Memory B cell (primary cell): Measurements from ENCODE around the gene ARL10.

Experiments
- ATAC-seq: fragments of 150-1000 bp; cut with Tn5 transposase; 2 replicates; pipeline ENCODE4 v1.10.0; 2021; ENCODE audit warnings: low read depth, mild to moderate bottlenecking, moderate library complexity
- DNase-seq, 2 donors: peaks; one replicate each; pipeline ENCODE4 v3.0.0; 2022; ENCODE audit warnings: low spot score in 2 of 2
- H3K27ac Mint-ChIP-seq: one replicate; pipeline ENCODE4 v1.8.0; 2022; ENCODE audit warnings: mild to moderate bottlenecking, moderate library complexity, mixed read lengths
- H3K27me3 Mint-ChIP-seq: one replicate; pipeline ENCODE4 v1.8.0; 2022; ENCODE audit warnings: mixed read lengths
- H3K36me3 Mint-ChIP-seq: one replicate; pipeline ENCODE4 v1.8.0; 2022; ENCODE audit warnings: mild to moderate bottlenecking, mixed read lengths
- H3K4me1 Mint-ChIP-seq: one replicate; pipeline ENCODE4 v1.8.0; 2022; ENCODE audit warnings: mixed read lengths
- H3K4me3 Mint-ChIP-seq: one replicate; pipeline ENCODE4 v1.8.0; 2022; ENCODE audit warnings: mild to moderate bottlenecking, moderate library complexity, mixed read lengths
- H3K9me3 Mint-ChIP-seq: one replicate; pipeline ENCODE4 v1.8.0; 2022; ENCODE audit warnings: mixed read lengths

Gene ARL10

GRCh38 chr5:176353533-176353932 lies 11.8 kb upstream of the ARL10 start:
- no peak overlapping the region for H3K4me3 Mint-ChIP-seq
- ATAC-seq (no peak), DNase-seq (no peak)
- no peaks in the 10 kb centered on the region for H3K27me3 Mint-ChIP-seq
- H3K4me1 Mint-ChIP-seq = peaks cover 15% of the 10 kb centered on the region
- H3K9me3 Mint-ChIP-seq = no peaks in the 10 kb centered on the region
- peaks cover 40% of the 10 kb centered on the region for H3K36me3 Mint-ChIP-seq
- no peak overlapping the region for H3K27ac Mint-ChIP-seq

- Mint-ChIP-seq H3K4me3 (no peak overlapping the region), H3K4me1 (peaks cover 20% of the 10 kb centered on the region), H3K27ac (no peak overlapping the region), H3K36me3 (peaks cover 25% of the 10 kb centered on the region), H3K27me3 (no peaks in the 10 kb centered on the region), H3K9me3 (no peaks in the 10 kb centered on the region)
- no peak for ATAC-seq
- no peak for DNase-seq
Measured at GRCh38 chr5:176355400-176356178, 9.7 kb upstream of the ARL10 start.

DNA sequence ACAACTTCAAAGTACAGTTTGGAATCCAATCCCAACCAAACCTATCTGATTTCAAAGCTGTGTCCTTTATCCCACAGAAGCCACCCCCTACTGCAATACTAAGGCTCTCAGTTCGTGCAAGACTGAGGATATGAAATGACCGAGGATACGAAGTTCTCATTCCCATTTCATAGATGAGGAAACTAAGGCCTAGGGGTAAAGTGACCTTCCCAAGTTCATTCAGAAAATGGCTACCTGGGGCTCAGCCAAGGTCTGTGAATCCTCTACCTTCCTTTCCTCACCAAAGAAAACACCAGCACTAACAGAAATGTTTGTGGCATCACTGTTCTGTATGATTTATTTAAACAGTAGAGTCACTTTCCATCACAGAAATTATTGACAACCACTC lies 9.1 kb upstream of the ARL10 start:
- H3K36me3 Mint-ChIP-seq = peaks cover 24% of the 10 kb centered on the region

DNA sequence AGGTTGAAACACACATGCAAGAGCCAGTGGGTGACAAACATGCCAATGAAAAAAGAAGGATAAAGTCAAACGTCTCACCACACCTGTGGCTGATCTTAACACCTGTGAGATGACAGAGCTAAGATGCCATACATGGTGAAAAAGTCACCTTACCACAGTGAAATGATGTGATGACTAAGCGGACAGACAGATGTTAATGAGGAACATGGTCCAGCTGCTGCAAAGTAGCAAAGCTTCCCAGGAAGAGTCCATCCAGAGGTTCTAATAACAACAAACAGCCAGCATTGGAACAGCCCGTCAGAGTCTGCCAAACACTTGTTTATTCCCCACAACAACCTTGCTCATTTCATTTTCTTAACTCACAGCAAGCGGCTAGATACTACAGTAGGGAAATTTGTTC lies 5.6 kb upstream of the ARL10 start:
- Mint-ChIP-seq H3K36me3 (peaks cover 12% of the 10 kb centered on the region), H3K4me3 (peak overlapping the region; percentile 29), H3K27ac (peak overlapping the region; percentile 31), H3K4me1 (peaks cover 20% of the 10 kb centered on the region), H3K9me3 (no peaks in the 10 kb centered on the region), H3K27me3 (no peaks in the 10 kb centered on the region)
- ATAC-seq = no peak
- no peak for DNase-seq

More for the DNA sequence above, 9.1 kb upstream of the ARL10 start:
- ATAC-seq (no peak), DNase-seq (no peak)
- no peaks in the 10 kb centered on the region for H3K9me3 Mint-ChIP-seq
- no peak overlapping the region for H3K4me3 Mint-ChIP-seq
- H3K27ac Mint-ChIP-seq = no peak overlapping the region
- H3K27me3 Mint-ChIP-seq = no peaks in the 10 kb centered on the region
- peaks cover 23% of the 10 kb centered on the region for H3K4me1 Mint-ChIP-seq

DNA sequence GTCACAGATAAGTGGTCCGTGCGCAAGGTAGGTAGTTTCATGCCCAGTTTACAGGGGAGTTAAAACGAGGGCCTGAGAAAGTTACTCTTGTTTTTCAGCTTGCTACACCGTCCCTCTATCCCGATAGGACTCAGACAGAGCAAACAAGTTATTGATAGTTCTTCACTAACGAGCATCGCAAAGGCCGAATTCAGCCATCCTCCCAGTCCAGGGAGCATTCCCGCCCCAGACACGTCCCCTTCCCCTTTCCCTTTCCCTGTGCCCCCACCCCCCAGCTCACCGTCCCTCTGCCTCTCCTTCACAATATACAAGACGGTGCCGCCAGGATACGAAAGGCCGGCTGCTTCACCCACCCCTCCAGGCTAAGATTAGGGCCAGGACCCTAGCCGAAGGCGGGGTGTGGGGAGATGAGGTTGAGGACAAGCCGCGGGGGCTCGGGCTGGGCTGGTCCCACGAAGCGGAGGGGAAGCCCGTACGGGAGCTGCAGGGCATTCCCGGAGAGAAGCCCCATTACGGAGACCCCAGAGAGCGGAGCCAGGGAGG lies 4.3 kb upstream of the ARL10 start:
- DNase-seq (no peak), ATAC-seq (no peak)
- Mint-ChIP-seq H3K4me1 (peaks cover 18% of the 10 kb centered on the region), H3K36me3 (peaks cover 8% of the 10 kb centered on the region), H3K27ac (peak overlapping the region; percentile 93), H3K27me3 (no peaks in the 10 kb centered on the region), H3K9me3 (no peaks in the 10 kb centered on the region), H3K4me3 (peak overlapping the region; percentile 97)

GRCh38 chr5:176361437-176362232 lies 3.7 kb upstream of the ARL10 start, which contains the start of gene KIAA1191:
KIAA1191 (minus strand) TSS chr5:176361764; CDS start chr5:176359508, 2,256 bp downstream.
- H3K27ac Mint-ChIP-seq = peak within 1 kb of the TSS; percentile 93
- peaks cover 8% of the 10 kb centered on the region for H3K36me3 Mint-ChIP-seq
- DNase-seq = peak; percentile 85
- peaks cover 19% of the 10 kb centered on the region for H3K4me1 Mint-ChIP-seq
- peak; percentile 90 for ATAC-seq
- H3K9me3 Mint-ChIP-seq = no peaks in the 10 kb centered on the region
- H3K27me3 Mint-ChIP-seq = no peaks in the 10 kb centered on the region
- peak within 1 kb of the TSS; percentile 97 for H3K4me3 Mint-ChIP-seq

DNA sequence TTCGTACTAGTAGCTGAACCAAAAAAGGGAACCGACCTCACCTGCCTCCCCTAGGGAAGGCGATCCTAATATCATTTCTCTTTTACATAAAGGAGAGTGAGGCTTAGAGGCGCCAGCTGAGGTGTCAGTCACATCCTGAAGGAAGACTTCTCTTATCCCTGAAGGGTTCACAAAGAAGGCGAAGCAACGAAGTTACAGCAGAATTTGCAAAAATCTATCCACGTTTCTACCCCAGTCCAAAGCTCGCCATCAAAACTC lies 3.1 kb upstream of the ARL10 start:
- H3K9me3 Mint-ChIP-seq = no peaks in the 10 kb centered on the region
- H3K4me3 Mint-ChIP-seq = peak overlapping the region; percentile 97
- H3K27ac Mint-ChIP-seq = peak overlapping the region; percentile 93
- H3K27me3 Mint-ChIP-seq = no peaks in the 10 kb centered on the region
- peaks cover 8% of the 10 kb centered on the region for H3K36me3 Mint-ChIP-seq
- DNase-seq (no peak), ATAC-seq (peak; percentile 40)
- H3K4me1 Mint-ChIP-seq = peaks cover 20% of the 10 kb centered on the region

- peak overlapping the region; percentile 77 for H3K4me3 Mint-ChIP-seq
Measured at GRCh38 chr5:176364765-176365350, 429 bp upstream of the ARL10 start.

GRCh38 chr5:176366232-176366894 lies 1.1 kb downstream of the ARL10 start:
- Mint-ChIP-seq H3K36me3 (peaks cover 9% of the 10 kb centered on the region), H3K9me3 (no peaks in the 10 kb centered on the region)

More at GRCh38 chr5:176364765-176365350, 429 bp upstream of the ARL10 start:
- Mint-ChIP-seq H3K9me3 (no peaks in the 10 kb centered on the region), H3K27me3 (no peaks in the 10 kb centered on the region), H3K36me3 (peaks cover 7% of the 10 kb centered on the region), H3K4me1 (peaks cover 12% of the 10 kb centered on the region), H3K27ac (no peak overlapping the region)
- ATAC-seq (no peak), DNase-seq (no peak)

DNA sequence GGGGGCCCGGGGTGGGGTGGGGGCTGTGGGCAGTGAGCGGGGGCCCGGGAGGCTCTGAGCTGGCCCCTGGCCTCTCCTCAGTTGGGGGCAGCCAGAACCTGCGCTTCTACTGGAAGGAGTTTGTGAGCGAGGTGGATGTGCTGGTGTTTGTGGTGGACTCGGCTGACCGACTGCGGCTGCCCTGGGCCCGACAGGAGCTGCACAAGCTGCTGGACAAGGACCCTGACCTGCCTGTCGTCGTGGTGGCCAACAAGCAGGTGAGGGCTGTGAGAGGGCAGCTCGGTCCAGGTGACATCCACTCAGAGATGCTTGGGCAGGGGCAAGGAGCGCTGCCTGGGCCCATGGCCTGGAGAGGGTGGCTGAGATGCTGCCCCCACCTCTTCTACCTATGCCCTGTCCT lies 3.4 kb downstream of the ARL10 start:
- DNase-seq (no peak), ATAC-seq (no peak)
- H3K4me1 Mint-ChIP-seq = peaks cover 9% of the 10 kb centered on the region
- peaks cover 9% of the 10 kb centered on the region for H3K36me3 Mint-ChIP-seq
- H3K4me3 Mint-ChIP-seq = no peak overlapping the region
- no peak overlapping the region for H3K27ac Mint-ChIP-seq
- H3K27me3 Mint-ChIP-seq = no peaks in the 10 kb centered on the region
- no peaks in the 10 kb centered on the region for H3K9me3 Mint-ChIP-seq

More at GRCh38 chr5:176366232-176366894, 1.1 kb downstream of the ARL10 start:
- Mint-ChIP-seq H3K27ac (no peak overlapping the region), H3K4me3 (peak overlapping the region; percentile 79), H3K4me1 (peaks cover 9% of the 10 kb centered on the region), H3K27me3 (no peaks in the 10 kb centered on the region)
- ATAC-seq (no peak), DNase-seq (no peak)

DNA sequence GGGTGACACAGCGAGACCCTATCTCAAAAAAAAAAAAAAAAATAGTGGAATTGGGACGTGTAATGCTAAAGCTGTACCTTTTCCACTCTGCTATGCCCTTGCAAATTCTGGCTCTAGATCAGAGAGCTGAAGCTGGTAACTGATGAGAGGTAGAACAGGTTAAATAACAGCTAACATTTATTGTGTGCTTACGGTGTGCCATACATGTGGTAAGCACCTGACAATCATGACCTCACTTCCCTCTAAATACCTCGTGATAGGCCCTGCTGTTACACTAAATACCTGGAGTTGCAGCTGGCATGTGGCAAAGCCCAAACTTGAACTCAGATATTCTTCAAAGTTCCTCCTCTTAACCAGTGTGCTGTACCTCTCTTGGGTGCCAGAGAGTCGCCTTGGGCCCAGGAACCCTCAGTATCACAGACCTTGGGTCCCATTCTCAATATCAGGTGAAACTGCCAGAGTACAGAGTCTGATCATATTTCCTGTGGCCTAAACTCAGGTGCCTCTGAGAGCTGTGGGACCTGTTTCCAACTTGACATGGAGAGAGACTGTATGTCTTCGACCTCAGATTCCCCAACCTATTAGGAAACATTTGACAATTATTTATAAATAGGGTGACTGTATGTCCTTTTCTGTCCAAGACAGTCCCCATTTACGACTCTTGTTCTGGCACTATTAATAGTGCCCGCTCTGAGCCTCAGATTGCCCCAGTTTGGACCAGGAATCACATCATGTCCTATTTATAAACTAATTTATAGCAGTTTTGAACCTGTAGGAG lies 4.8 kb downstream of the ARL10 start:
- H3K4me1 Mint-ChIP-seq = peaks cover 9% of the 10 kb centered on the region
- no peaks in the 10 kb centered on the region for H3K27me3 Mint-ChIP-seq
- ATAC-seq (no peak), DNase-seq (no peak)
- H3K9me3 Mint-ChIP-seq = no peaks in the 10 kb centered on the region
- H3K36me3 Mint-ChIP-seq = peaks cover 9% of the 10 kb centered on the region
- no peak overlapping the region for H3K27ac Mint-ChIP-seq
- no peak overlapping the region for H3K4me3 Mint-ChIP-seq

DNA sequence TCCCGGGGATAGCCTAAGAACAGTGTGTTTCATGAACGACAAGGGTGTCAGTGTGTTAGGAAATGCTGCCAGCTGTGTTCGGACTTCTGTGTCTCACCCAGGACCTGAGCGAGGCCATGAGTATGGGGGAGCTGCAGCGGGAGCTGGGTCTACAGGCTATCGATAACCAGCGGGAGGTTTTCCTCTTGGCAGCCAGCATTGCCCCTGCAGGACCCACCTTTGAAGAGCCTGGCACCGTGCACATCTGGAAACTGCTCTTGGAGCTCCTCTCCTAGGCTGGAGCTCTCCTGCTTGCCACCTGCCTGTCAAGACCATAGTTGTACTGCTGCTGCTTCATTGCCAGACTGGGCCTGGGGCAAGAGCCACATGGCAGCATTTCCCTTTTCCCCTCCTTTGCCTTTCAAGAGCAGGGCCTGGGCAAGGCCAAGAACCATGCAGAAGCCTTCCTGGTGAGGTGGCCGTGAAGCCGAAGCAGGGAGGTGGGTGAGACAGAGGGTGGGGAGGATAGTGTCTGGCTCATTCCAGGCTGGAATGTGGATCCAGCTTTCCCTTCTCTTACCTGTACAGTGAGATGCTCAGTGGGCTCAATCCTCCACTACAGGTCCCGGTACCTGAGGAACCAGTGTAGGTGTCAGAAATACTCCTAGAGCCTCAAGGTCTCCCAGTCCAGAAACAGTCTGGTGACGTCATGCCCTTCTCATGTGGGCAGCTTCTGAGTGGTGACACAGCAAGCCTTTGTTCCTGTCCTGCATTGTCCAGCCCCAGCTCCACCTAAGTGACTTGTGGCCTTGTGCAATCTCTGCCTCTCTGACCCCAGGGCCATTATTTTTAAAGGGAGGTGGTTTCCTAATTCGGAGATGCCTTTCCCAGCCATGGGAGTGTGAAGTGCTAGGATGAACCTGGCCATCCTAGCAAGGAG lies 6.6 kb downstream of the ARL10 start:
- Mint-ChIP-seq H3K27ac (no peak overlapping the region), H3K4me1 (peaks cover 7% of the 10 kb centered on the region), H3K27me3 (no peaks in the 10 kb centered on the region), H3K4me3 (no peak overlapping the region), H3K36me3 (peaks cover 10% of the 10 kb centered on the region), H3K9me3 (no peaks in the 10 kb centered on the region)
- DNase-seq (no peak), ATAC-seq (no peak)
